Endodermal cell (in vitro differentiated cells): ENCODE data around the gene NCKAP5. TPM values are rescaled to one million over a fixed set of nuclear protein-coding genes. Genes with fewer than 3 reads are reported as not detected.

ENCODE experiments used
- DNase-seq: peaks from one replicate; pipeline ENCODE4 v3.0.0-alpha.2; 2017
- H3K27ac ChIP-seq: 2 replicates; pipeline ENCODE4 v1.5.1; 2013; ENCODE audit warnings: mild to moderate bottlenecking, low read depth, low read length, moderate library complexity
- H3K27me3 ChIP-seq: 2 replicates; pipeline ENCODE4 v1.6.1; 2013; ENCODE audit warnings: mild to moderate bottlenecking, low read length, moderate library complexity; ENCODE audit not compliant: insufficient read depth, control insufficient read depth, poor library complexity, severe bottlenecking
- H3K36me3 ChIP-seq: 2 replicates; pipeline ENCODE4 v1.7.0; 2013; ENCODE audit warnings: mild to moderate bottlenecking, low read length, moderate library complexity; ENCODE audit not compliant: control insufficient read depth, insufficient read depth
- H3K4me1 ChIP-seq: one replicate; pipeline ENCODE4 v1.7.0; 2013; ENCODE audit warnings: low read length; ENCODE audit not compliant: control insufficient read depth, insufficient read depth
- H3K4me3 ChIP-seq: 2 replicates; pipeline ENCODE4 v1.5.1; 2013; ENCODE audit warnings: mild to moderate bottlenecking, low read length, moderate library complexity
- H3K9ac ChIP-seq: 2 replicates; pipeline ENCODE4 v1.6.1; 2013; ENCODE audit warnings: mild to moderate bottlenecking, low read length, moderate library complexity; ENCODE audit not compliant: poor library complexity, severe bottlenecking; ENCODE audit errors: extremely low read depth
- H3K9me3 ChIP-seq: 2 replicates; pipeline ENCODE4 v1.6.1; 2013; ENCODE audit warnings: mild to moderate bottlenecking, low read length, moderate library complexity; ENCODE audit not compliant: control insufficient read depth
- H3K27ac Mint-ChIP-seq: 2 replicates; pipeline ENCODE4 v1.8.0; 2020; ENCODE audit warnings: mixed read lengths
- H3K27me3 Mint-ChIP-seq: 2 replicates; pipeline ENCODE4 v1.8.0; 2021; ENCODE audit warnings: mild to moderate bottlenecking, mixed read lengths; ENCODE audit not compliant: insufficient read depth
- H3K36me3 Mint-ChIP-seq: 2 replicates; pipeline ENCODE4 v1.8.0; 2020; ENCODE audit warnings: low read depth, mixed read lengths
- H3K4me1 Mint-ChIP-seq: 2 replicates; pipeline ENCODE4 v1.8.0; 2020; ENCODE audit warnings: mixed read lengths
- H3K4me3 Mint-ChIP-seq: 2 replicates; pipeline ENCODE4 v1.8.0; 2020; ENCODE audit warnings: mild to moderate bottlenecking, moderate library complexity, mixed read lengths
- H3K9me3 Mint-ChIP-seq: 2 replicates; pipeline ENCODE4 v1.8.0; 2020; ENCODE audit warnings: mild to moderate bottlenecking, mixed read lengths
- CTCF ChIP-seq: fragments of 200-600 bp; sonication (generic); conservative IDR thresholded peaks from 2 replicates; pipeline ENCODE4 v1.5.0; 2021; ENCODE audit warnings: antibody characterized with exemption, mild to moderate bottlenecking
- WGBS, 2 experiments: methylation state at CpG; one replicate each; pipeline versions ENCODE4 v1.1.5 to v1.1.7; 2013; ENCODE audit warnings: missing lambda C conversion rate in 2 of 2, mixed read lengths in 1 of 2; ENCODE audit not compliant: insufficient coverage in 1 of 2, insufficient read length in 1 of 2; 5-methylcytosine and 5-hydroxymethylcytosine counted together
- total RNA-seq, 2 donors: library from RNA; stranded (reverse); fragmentation: NEBNext Ultra II Directional in 1 of 2; extraction: Animal tissue kit (Norgen Biotek cat#: 25700) in 1 of 2; gene quantifications; 2 replicates in 1 of 2; 3 replicates in 1 of 2; pipeline ENCODE4 v1.2.1, GENCODE V29; 2021

The NCKAP5 gene
- total RNA-seq, 2 donors from 2014 or later = 0.58 to 0.92 TPM

DNA sequence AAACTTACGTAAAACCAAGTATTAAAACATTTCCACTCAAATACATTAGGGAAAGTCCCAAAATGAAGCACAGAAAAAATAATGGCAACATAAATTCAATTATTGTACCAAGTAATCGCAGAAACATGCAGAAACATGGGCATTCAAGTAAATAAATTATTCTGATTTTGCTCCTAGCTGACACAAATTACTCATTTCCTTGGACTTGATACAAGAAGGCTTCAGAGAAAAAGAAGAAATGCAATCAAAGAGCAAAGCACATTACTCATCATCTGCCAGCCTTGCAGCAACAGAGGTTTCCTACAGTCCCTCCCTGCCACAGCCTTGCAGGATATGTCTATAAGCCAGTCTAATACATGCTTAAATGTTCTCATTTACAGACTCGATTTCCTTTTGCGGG lies 458.5 kb downstream of the NCKAP5 start:
- H3K27ac ChIP-seq = no peak overlapping the region
- Mint-ChIP-seq H3K9me3 (no peaks in the 10 kb centered on the region), H3K27me3 (no peaks in the 10 kb centered on the region), H3K36me3 (no peaks in the 10 kb centered on the region), H3K27ac (no peak overlapping the region), H3K4me1 (peaks cover 6% of the 10 kb centered on the region), H3K4me3 (no peak overlapping the region)
- no peak for DNase-seq
- H3K4me1 ChIP-seq = no peaks in the 10 kb centered on the region
- no peaks in the 10 kb centered on the region for H3K27me3 ChIP-seq
- H3K36me3 ChIP-seq = no peaks in the 10 kb centered on the region
- H3K4me3 ChIP-seq = no peak overlapping the region
- no peak overlapping the region for H3K9ac ChIP-seq
- no peak for TF ChIP-seq CTCF
- 94% methylated on average over 3 to 4 of the region's 4 CpGs for WGBS, 2 experiments
- H3K9me3 ChIP-seq = no peaks in the 10 kb centered on the region

DNA sequence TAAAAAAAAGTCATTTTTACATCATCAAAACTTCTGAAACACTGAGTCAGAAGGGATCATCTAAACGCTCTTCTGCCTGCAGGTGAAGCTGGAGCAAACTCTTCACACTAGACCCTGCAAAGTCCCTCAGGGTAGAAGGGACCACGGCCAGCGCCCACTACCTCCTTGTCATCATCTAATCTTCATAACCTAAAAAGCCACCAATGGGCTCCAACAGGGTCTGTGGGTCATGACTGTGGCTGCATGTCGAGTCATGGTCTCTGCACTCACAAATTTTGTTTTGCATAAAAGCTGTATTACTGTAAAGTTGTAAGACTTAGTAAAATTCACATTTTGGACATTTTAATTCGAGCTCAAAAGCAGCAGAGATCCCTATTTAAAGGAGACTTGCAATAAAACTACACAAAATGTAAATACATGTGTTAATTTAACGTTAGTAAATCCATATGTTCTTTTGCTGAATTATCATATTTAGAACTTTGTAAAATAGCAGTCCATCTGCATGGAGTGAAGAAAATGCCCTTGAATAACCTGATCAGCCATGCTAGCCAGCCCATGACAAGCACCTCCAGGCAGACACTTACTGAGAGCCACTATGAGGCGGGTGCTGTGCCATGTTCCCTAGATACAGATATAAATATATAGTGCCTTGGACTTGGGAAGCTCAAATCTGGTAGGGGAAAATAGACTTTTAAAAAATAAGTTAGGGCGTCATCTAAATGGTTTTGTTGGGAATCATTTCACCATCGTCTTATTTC lies 461.0 kb downstream of the NCKAP5 start:
- no peak for TF ChIP-seq CTCF
- Mint-ChIP-seq H3K27me3 (no peaks in the 10 kb centered on the region), H3K27ac (no peak overlapping the region)

DNA sequence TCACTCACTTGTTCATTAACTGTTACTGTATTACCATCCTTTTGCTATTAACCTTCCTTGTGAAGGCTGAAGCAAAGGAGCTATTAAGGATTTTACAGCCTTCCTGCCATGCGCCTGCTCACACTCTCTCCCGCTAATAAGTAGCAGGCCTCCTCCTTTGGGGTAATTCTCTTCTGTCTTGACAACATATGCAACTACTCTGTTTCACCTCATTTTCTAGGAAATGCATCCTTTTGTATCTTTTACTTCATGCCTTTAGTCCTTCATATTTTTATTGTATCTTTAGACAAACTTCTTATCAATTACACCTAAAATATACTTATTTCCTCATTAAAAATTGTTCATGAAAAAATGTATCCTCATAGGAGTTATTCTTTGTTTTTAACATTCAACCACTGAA lies 463.4 kb downstream of the NCKAP5 start:
- H3K36me3 Mint-ChIP-seq = no peaks in the 10 kb centered on the region

More for the DNA sequence above, 461.0 kb downstream of the NCKAP5 start:
- no peaks in the 10 kb centered on the region for H3K4me1 ChIP-seq
- no peak overlapping the region for H3K4me3 ChIP-seq
- Mint-ChIP-seq H3K4me1 (peaks cover 6% of the 10 kb centered on the region), H3K9me3 (no peaks in the 10 kb centered on the region), H3K4me3 (no peak overlapping the region), H3K36me3 (no peaks in the 10 kb centered on the region)
- no peaks in the 10 kb centered on the region for H3K27me3 ChIP-seq
- no peaks in the 10 kb centered on the region for H3K9me3 ChIP-seq
- no peak for DNase-seq
- H3K27ac ChIP-seq = no peak overlapping the region
- no peaks in the 10 kb centered on the region for H3K36me3 ChIP-seq
- H3K9ac ChIP-seq = no peak overlapping the region
- WGBS, 2 experiments = 91 to 100% methylated on average over 2 to 9 of the region's 9 CpGs

More for the DNA sequence above, 463.4 kb downstream of the NCKAP5 start:
- WGBS, 2 experiments = 91% methylated on average over 2 of the region's 2 CpGs
- no peaks in the 10 kb centered on the region for H3K27me3 Mint-ChIP-seq
- Histone ChIP-seq H3K9ac (no peak overlapping the region), H3K4me3 (no peak overlapping the region), H3K27ac (no peak overlapping the region), H3K9me3 (no peaks in the 10 kb centered on the region), H3K36me3 (no peaks in the 10 kb centered on the region), H3K27me3 (no peaks in the 10 kb centered on the region), H3K4me1 (no peaks in the 10 kb centered on the region)
- H3K27ac Mint-ChIP-seq = no peak overlapping the region
- H3K9me3 Mint-ChIP-seq = no peaks in the 10 kb centered on the region
- no peak for DNase-seq
- TF ChIP-seq CTCF = no peak
- peaks cover 6% of the 10 kb centered on the region for H3K4me1 Mint-ChIP-seq
- H3K4me3 Mint-ChIP-seq = no peak overlapping the region
